Esophagus squamous epithelium (tissue), 4 donors: ENCODE data around the gene ADCY5.

Experiments used
- POLR2A ChIP-seq, 4 donors: fragments of 450-650 bp; IDR thresholded peaks; one replicate each; pipeline ENCODE4 v1.6.1; 2017; ENCODE audit warnings: antibody characterized with exemption in 4 of 4, mild to moderate bottlenecking in 4 of 4, moderate library complexity in 3 of 4
- TF ChIP-seq, protein P1 (sequence below), 6 experiments: fragments of 450-650 bp in 4 of 6; fragments of 200-600 bp in 2 of 6; sonication (generic) in 2 of 6; IDR thresholded peaks; one replicate each; pipeline ENCODE4 v1.5.1; 2016 to 2019; ENCODE audit warnings: antibody characterized with exemption in 6 of 6, mild to moderate bottlenecking in 4 of 6, moderate library complexity in 4 of 6

DNA sequence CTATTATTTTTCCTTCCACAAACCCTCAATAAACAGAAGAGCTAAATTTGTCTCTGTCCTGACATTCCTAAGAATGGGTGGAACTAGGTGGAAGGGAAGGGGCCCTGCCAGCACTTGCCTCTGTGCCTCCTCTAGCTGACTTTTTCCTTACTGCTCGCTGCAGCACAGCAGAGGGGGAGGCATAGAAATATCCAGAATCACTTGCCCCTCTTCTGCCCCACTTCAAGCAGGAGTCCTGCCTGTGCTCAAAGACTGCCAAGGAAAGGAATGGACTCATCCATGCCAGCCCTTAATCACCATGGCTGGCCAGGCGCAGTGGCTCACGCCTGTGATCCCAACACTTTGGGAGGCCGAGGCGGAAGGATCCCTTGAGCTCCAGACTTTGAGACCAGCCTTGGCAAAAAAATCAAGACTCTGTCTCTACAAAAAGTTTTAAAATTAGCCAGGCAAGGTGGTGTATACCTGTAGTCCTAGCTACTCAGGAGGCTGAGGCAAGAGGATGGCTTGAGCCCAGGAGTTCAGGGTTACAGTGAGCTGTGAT is 51.8 kb downstream of the ADCY5 start:
- no peak for TF ChIP-seq POLR2A (IDR thresholded peaks at IDR 0.05)
- TF ChIP-seq, protein P1, sequence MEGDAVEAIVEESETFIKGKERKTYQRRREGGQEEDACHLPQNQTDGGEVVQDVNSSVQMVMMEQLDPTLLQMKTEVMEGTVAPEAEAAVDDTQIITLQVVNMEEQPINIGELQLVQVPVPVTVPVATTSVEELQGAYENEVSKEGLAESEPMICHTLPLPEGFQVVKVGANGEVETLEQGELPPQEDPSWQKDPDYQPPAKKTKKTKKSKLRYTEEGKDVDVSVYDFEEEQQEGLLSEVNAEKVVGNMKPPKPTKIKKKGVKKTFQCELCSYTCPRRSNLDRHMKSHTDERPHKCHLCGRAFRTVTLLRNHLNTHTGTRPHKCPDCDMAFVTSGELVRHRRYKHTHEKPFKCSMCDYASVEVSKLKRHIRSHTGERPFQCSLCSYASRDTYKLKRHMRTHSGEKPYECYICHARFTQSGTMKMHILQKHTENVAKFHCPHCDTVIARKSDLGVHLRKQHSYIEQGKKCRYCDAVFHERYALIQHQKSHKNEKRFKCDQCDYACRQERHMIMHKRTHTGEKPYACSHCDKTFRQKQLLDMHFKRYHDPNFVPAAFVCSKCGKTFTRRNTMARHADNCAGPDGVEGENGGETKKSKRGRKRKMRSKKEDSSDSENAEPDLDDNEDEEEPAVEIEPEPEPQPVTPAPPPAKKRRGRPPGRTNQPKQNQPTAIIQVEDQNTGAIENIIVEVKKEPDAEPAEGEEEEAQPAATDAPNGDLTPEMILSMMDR (IDR thresholded peaks at IDR 0.05) = no peak
